B cell (primary cell): ENCODE results near the gene NUDT14. TPM values are rescaled to one million over a fixed set of nuclear protein-coding genes. Genes with fewer than 3 reads are reported as not detected.

Source experiments
- ATAC-seq: fragments of 200-7000 bp; cut with Tn5 transposase; one replicate; pipeline ENCODE4 v1.10.0; 2021; ENCODE audit warnings: low read depth, mild to moderate bottlenecking, moderate number of reproducible peaks, moderate library complexity
- CTCF ChIA-PET: fragments of 350-600 bp; sonication (Branson Sonifier 250); formaldehyde crosslinking; loops from one replicate; lab custom pipeline; 2021; ENCODE audit warnings: antibody characterized with exemption, inconsistent platforms; lab: Charles Lee
- POLR2A ChIA-PET: fragments of 350-600 bp; sonication (Branson Sonifier 250); formaldehyde crosslinking; loops from one replicate; lab custom pipeline; 2021; ENCODE audit warnings: antibody characterized with exemption; lab: Charles Lee
- DNase-seq: peaks from one replicate; pipeline ENCODE4 v3.0.0; 2013
- H2AFZ ChIP-seq: 2 replicates; pipeline ENCODE4 v1.6.1; 2012; ENCODE audit warnings: mild to moderate bottlenecking, low read depth, low read length; ENCODE audit not compliant: insufficient read depth, poor library complexity, severe bottlenecking
- H3K27ac ChIP-seq, 2 donors: 1 replicate in 1 of 2; 2 replicates in 1 of 2; pipeline ENCODE4 v1.5.1; 2012 to 2013; ENCODE audit warnings: low read length in 2 of 2, mild to moderate bottlenecking in 2 of 2, moderate library complexity in 1 of 2
- H3K27me3 ChIP-seq, 4 experiments: fragments of 200-600 bp in 1 of 4; sonication (generic) in 1 of 4; replicated peaks in 1 of 4; 1 replicate in 2 of 4; 2 replicates in 2 of 4; pipeline versions ENCODE4 v1.6.1 to v1.7.0; 2013 to 2016; ENCODE audit warnings: low read length in 3 of 4, mild to moderate bottlenecking in 2 of 4, mixed read lengths in 1 of 4, moderate library complexity in 1 of 4; ENCODE audit not compliant: insufficient read depth in 4 of 4, control insufficient read depth in 3 of 4; ENCODE audit errors: control extremely low read depth in 1 of 4
- H3K36me3 ChIP-seq, 2 experiments: replicated peaks in 1 of 2; 1 replicate in 1 of 2; 2 replicates in 1 of 2; pipeline versions ENCODE4 v1.6.1 to v1.7.1; 2013; ENCODE audit warnings: low read length in 1 of 2; ENCODE audit not compliant: insufficient read depth in 2 of 2, control insufficient read depth in 1 of 2; ENCODE audit errors: control extremely low read depth in 1 of 2, extremely low read depth in 1 of 2
- H3K4me1 ChIP-seq, 2 donors: fragments of 200-600 bp in 1 of 2; sonication (generic) in 1 of 2; 1 replicate in 1 of 2; 2 replicates in 1 of 2; pipeline versions ENCODE4 v1.5.1 to v1.6.1; 2013 to 2017; ENCODE audit warnings: low read length in 2 of 2; ENCODE audit not compliant: control insufficient read depth in 2 of 2, insufficient read depth in 2 of 2
- H3K4me2 ChIP-seq: replicated peaks from 2 replicates; pipeline ENCODE3; 2012; ENCODE audit warnings: mild to moderate bottlenecking, low read depth, low read length; ENCODE audit not compliant: poor library complexity, severe bottlenecking
- H3K4me3 ChIP-seq, 5 experiments: fragments of 200-600 bp in 1 of 5; sonication (generic) in 1 of 5; 1 replicate in 3 of 5; 2 replicates in 2 of 5; pipeline versions ENCODE4 v1.5.1 to v1.7.0; 2011 to 2016; ENCODE audit warnings: low read length in 4 of 5, mild to moderate bottlenecking in 4 of 5, low read depth in 2 of 5, control low read depth in 1 of 5, moderate library complexity in 1 of 5; ENCODE audit not compliant: insufficient read depth in 1 of 5; ENCODE audit errors: control extremely low read depth in 1 of 5, extremely low read depth in 1 of 5
- H3K79me2 ChIP-seq: fragments of 200-600 bp; sonication (generic); one replicate; pipeline ENCODE4 v1.6.0; 2016; ENCODE audit warnings: low read length; ENCODE audit not compliant: control insufficient read depth, insufficient read depth
- H3K9ac ChIP-seq: fragments of 200-600 bp; sonication (generic); 2 replicates; pipeline ENCODE4 v1.6.1; 2017; ENCODE audit warnings: mild to moderate bottlenecking, low read length, moderate library complexity
- H3K9me3 ChIP-seq, 3 donors: one replicate each; pipeline versions ENCODE4 v1.6.1 to v1.7.1; 2013; ENCODE audit warnings: low read length in 2 of 3; ENCODE audit not compliant: control insufficient read depth in 2 of 3, insufficient read depth in 1 of 3; ENCODE audit errors: control extremely low read depth in 1 of 3
- H4K20me1 ChIP-seq: 2 replicates; pipeline ENCODE4 v1.6.0; 2012; ENCODE audit warnings: mild to moderate bottlenecking, low read length; ENCODE audit not compliant: insufficient read depth, control insufficient read depth, poor library complexity, severe bottlenecking
- H3K27ac Mint-ChIP-seq: one replicate; pipeline ENCODE4 v1.8.0; 2021; ENCODE audit warnings: mixed read lengths
- H3K27me3 Mint-ChIP-seq: one replicate; pipeline ENCODE4 v1.8.0; 2021; ENCODE audit warnings: mixed read lengths
- H3K4me1 Mint-ChIP-seq: one replicate; pipeline ENCODE4 v1.8.0; 2021; ENCODE audit warnings: mixed read lengths
- H3K4me3 Mint-ChIP-seq: one replicate; pipeline ENCODE4 v1.8.0; 2021; ENCODE audit warnings: mixed read lengths
- H3K9me3 Mint-ChIP-seq: one replicate; pipeline ENCODE4 v1.8.0; 2022; ENCODE audit warnings: mixed read lengths; ENCODE audit not compliant: insufficient read depth
- CTCF ChIP-seq: fragments of 200-600 bp; IDR thresholded peaks from one replicate; pipeline ENCODE4 v1.8.0; 2022; ENCODE audit warnings: antibody characterized with exemption, mild to moderate bottlenecking
- EZH2 ChIP-seq: IDR thresholded peaks from 2 replicates; pipeline ENCODE4 v1.6.1; 2012; ENCODE audit warnings: borderline replicate concordance, low read depth, mild to moderate bottlenecking, moderate library complexity, low read length; ENCODE audit not compliant: insufficient read depth, poor library complexity, severe bottlenecking
- WGBS: methylation state at CpG from one replicate; pipeline ENCODE4 v1.1.5; 2013; ENCODE audit warnings: missing lambda C conversion rate; ENCODE audit not compliant: insufficient coverage; 5-methylcytosine and 5-hydroxymethylcytosine counted together
- intact Hi-C: fragments of 100-400 bp; cut with micrococcal nuclease; formaldehyde crosslinking; loops from one replicate; pipeline ENCODE4 v1.10.0; 2022
- polyA plus RNA-seq: library from polyadenylated mRNA; depleted of rRNA; stranded (reverse); fragments of >200 nt; gene quantifications from 2 replicates; pipeline ENCODE4 v1.2.3, GENCODE V29; 2012
- total RNA-seq, 2 donors: library from RNA; stranded (reverse); fragments of 120-200 nt in 1 of 2; gene quantifications; 1 replicate in 1 of 2; 2 replicates in 1 of 2; pipeline versions ENCODE4 v1.2.3 to v1.2.4, GENCODE V29; 2013 to 2022

Gene NUDT14
- total and polyA plus RNA-seq, 2 donors (not counting 1 experiment from before 2014, with no cell fraction given), result 17.4 to 31.6 TPM

- no peak overlapping the region for H3K4me3 ChIP-seq
- no peak for ATAC-seq
- no peak overlapping the region for H3K9ac ChIP-seq
- H3K9me3 ChIP-seq, result peaks cover 0 to 22% (median 0%) of the 10 kb centered on the region in 3 donors
- H4K20me1 ChIP-seq, result peaks cover 4% of the 10 kb centered on the region
- H3K4me1 ChIP-seq, result peaks cover 9 to 16% of the 10 kb centered on the region in 2 donors
- WGBS, result 76% methylated on average over 9 of the region's 9 CpGs
- H3K36me3 ChIP-seq, result no peaks in the 10 kb centered on the region
- H2AFZ ChIP-seq, result no peak overlapping the region
- Mint-ChIP-seq H3K4me3 (no peak overlapping the region), H3K4me1 (peaks cover 12% of the 10 kb centered on the region), H3K27me3 (peaks cover 14% of the 10 kb centered on the region), H3K9me3 (no peaks in the 10 kb centered on the region), H3K27ac (no peak overlapping the region)
- ChIA-PET POLR2A (no interaction called here), CTCF (no interaction called here)
- TF ChIP-seq EZH2 (no peak), CTCF (no peak)
- DNase-seq, result no peak
- peaks cover 1% of the 10 kb centered on the region for H3K79me2 ChIP-seq
- no peak overlapping the region for H3K4me2 ChIP-seq
- intact Hi-C loops, result loop anchor here (5.0 kb wide), 1 partner anchor 357 kb away; no protein-coding TSS in a partner anchor
- peaks cover 0 to 14% (median 0%) of the 10 kb centered on the region in 4 experiments for H3K27me3 ChIP-seq
- H3K27ac ChIP-seq, result no peak overlapping the region
Measured at GRCh38 chr14:105184461-105184860, 3.3 kb upstream of the NUDT14 start.

DNA sequence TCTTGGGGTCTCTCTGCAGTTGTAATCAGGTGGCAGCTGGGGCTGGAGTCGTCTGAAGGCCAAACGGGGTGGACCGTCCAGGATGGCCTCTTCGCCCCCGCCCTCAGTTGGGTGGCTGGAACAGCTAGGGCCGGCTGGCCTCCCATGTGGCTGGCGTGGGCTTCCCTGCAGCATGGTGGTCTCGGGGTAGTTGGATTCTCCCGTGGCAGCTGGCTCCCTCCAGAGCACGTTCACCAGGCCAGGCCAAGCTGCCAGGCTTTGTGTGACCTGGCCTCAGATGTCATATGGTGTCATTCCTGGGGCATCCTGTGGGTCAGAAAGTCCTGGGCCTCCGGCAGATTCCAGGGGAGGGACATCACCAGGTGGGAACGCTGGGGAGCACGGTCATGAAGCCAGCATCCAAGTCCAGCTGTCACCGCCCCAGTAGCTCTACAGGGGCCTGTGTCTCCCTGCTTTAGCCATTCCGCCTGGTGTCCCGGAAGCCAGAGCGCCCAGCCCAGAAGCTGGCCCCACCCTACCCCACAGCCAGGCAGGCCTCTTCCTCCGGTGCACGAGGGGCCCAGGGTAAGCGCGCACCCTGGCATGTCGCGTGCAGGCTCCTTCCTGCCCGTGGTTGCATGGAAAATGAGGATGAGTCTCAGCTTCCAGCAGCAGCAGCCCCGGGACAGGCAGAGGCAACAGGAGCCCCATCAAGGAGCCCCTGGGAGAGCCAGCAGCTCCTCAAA is 1.3 kb upstream of the NUDT14 start:
- DNase-seq, result no peak
- TF ChIP-seq CTCF (no peak), EZH2 (no peak)
- no peak for ATAC-seq
- Mint-ChIP-seq H3K4me1 (peaks cover 12% of the 10 kb centered on the region), H3K9me3 (no peaks in the 10 kb centered on the region), H3K27me3 (peaks cover 4% of the 10 kb centered on the region), H3K27ac (peak overlapping the region; percentile 59), H3K4me3 (peak overlapping the region; percentile 68)
- H3K9me3 ChIP-seq, result peaks cover 0 to 4% (median 0%) of the 10 kb centered on the region in 3 donors
- 59% methylated on average over 25 of the region's 25 CpGs for WGBS
- ChIA-PET CTCF (interaction anchor here (1.4 kb wide), 1 partner anchor 119 kb away, joined by 4 read pairs; the partner anchor contains the start of gene BRF1), POLR2A (no interaction called here)
- H3K4me3 ChIP-seq, result no peak overlapping the region
- no peak overlapping the region for H2AFZ ChIP-seq
- no peak overlapping the region for H3K9ac ChIP-seq
- no peaks in the 10 kb centered on the region for H3K36me3 ChIP-seq
- H3K27ac ChIP-seq, result no peak overlapping the region
- no peak overlapping the region for H3K4me2 ChIP-seq
- peaks cover 9 to 16% of the 10 kb centered on the region in 2 donors for H3K4me1 ChIP-seq
- H4K20me1 ChIP-seq, result peaks cover 18% of the 10 kb centered on the region
- peaks cover 0 to 9% (median 0%) of the 10 kb centered on the region in 4 experiments for H3K27me3 ChIP-seq
- intact Hi-C loops, result loop anchor here (5.0 kb wide), 1 partner anchor 355 kb away; no protein-coding TSS in a partner anchor
- H3K79me2 ChIP-seq, result peaks cover 5% of the 10 kb centered on the region
